ENCODE results near the gene PXN. TPM values are rescaled to one million over a fixed set of nuclear protein-coding genes. Genes with fewer than 3 reads are reported as not detected.
"Not testable (repeated sequence)": the region's sequence is repeated elsewhere in the genome, so short reads cannot be mapped to it uniquely, and the experiment has no call there.

The PXN gene
- total RNA-seq, 4 donors from 2014 or later = 40.0 to 151 (median 73.1) TPM

- no peak for TF ChIP-seq CTCF (IDR thresholded peaks at IDR 0.05)
- ATAC-seq (ENCODE audit: low FRiP score) (no peak), DNase-seq (ENCODE audit: low spot score) (no peak)
These were observed 13.2 kb downstream of the PXN start for GRCh38 chr12:120252071-120252906.

DNA sequence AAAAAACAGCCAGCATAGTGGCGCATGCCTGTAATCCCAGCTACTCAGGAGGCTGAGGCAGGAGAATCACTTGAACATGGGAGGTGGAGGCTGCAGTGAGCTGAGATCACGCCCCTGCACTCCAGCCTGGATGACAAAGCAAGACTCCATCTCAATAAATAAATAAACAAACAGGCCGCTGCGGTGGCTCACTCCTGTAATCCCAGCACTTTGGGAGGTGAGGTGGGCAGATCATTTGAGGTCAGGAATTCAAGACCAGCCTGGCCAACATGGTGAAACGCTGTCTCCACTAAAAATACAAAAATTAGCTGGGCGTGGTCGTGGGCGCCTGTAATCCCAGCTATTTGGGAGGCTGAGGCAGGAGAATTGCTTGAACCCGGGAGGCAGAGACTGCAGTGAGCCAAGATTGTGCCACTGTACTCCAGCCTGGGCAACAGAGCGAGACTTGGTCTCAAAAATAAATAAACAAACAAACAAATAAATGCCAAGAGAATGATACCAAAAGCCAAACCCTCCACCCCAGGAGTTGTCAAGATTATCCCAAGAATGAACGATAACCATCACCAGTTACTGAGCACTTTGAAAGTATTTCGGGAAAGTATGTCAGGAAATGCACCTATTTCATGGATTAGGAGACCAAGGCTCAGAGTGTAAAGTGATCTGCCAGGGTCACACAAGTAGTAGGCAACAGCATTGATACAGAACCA is 14.0 kb downstream of the PXN start:
- ATAC-seq (ENCODE audit: low FRiP score); DNase-seq (ENCODE audit: low spot score): not testable (repeated sequence)

DNA sequence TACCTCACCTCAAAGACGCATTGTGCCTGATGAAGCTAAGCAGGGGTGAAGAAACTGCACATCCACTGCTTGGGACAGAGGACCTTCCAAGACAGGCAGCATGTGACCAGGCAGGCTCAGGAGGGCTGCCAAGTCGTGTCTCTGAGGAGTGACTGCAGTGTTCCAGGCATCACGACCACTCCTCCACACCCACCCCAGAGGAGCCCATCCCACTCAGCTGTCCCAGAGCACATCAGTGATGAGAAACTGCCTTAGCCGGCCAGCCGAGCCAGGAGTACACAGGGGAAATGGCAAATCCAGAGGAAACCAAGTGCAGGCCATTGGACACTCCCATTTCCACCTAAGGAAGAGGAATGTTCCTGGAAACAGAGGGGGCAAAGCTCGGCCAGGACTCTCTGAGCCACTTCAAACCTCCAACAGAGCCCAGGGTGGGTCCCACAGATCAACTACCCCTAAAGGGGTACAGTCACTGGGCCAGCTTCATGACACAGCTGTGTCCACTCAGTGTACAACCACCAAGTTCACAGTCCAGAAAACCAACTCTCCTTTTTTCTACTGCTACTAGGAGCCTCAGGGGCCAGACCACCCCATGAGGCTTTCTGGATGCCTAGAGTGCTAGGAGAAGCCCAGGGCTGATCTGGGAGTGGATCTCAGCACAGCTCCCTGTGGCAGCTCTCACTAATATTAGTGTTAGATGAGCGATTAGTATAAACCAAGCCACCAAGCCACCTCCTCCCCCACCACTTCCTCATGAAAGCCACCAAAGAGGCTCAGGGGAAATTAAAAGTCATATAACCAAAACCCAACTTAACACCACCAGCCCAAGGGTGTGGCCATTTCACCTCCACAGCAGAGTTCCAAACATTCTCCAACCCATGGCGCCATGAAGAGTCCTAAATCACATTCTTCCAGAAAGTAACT is 15.4 kb downstream of the PXN start:
- ATAC-seq (ENCODE audit: low FRiP score) (peak; percentile 43), DNase-seq (ENCODE audit: low spot score) (no peak)

DNA sequence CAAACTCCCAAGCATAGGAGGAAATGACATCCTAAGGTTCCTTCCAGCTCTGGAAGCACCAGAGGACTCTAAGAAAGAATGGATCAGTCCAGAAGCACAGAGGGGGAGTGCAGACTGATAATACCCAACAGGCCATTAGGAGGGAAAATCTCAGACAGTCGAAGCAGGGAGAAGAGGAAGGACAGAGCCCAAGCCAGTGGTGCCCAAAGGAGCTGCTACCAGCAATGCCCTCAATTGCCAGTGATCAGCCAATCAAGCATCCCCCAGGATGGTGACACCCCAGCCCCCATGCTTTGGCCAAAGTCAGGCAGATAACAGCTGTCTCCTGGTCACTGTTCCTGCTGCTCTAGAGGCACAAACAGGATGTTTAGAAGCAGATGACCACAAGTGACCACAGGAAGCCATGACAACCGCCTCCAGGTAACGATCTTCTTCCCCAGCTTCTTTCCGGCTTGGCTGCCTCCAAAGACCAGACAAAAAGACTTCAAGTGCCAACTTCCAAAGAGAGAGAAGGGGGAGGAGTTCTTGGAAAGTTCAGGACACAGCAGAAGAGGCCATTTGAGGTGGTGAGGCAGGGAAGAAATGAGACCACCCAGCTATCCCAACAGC is 16.2 kb downstream of the PXN start:
- no peak for TF ChIP-seq CTCF (IDR thresholded peaks at IDR 0.05)
- DNase-seq (ENCODE audit: low spot score) (no peak), ATAC-seq (ENCODE audit: low FRiP score) (no peak)

More for the DNA sequence above, 15.4 kb downstream of the PXN start:
- TF ChIP-seq CTCF (IDR thresholded peaks at IDR 0.05) = no peak

GRCh38 chr12:120247621-120248030 is 17.9 kb downstream of the PXN start:
- no peak for TF ChIP-seq CTCF (IDR thresholded peaks at IDR 0.05)
- peak; percentile 28 for ATAC-seq (ENCODE audit: low FRiP score)
- DNase-seq (ENCODE audit: low spot score) = no peak

GRCh38 chr12:120247183-120247582 is 18.3 kb downstream of the PXN start:
- no peak for ATAC-seq (ENCODE audit: low FRiP score)
- DNase-seq (ENCODE audit: low spot score) = no peak
- TF ChIP-seq CTCF (IDR thresholded peaks at IDR 0.05) = no peak

GRCh38 chr12:120246705-120247104 is 18.8 kb downstream of the PXN start:
- not testable (repeated sequence) for DNase-seq (ENCODE audit: low spot score); ATAC-seq (ENCODE audit: low FRiP score)

Measured in omental fat pad (tissue), 4 donors.